ENCODE data around the gene KCTD13.
"Not testable (repeated sequence)": the region's sequence is repeated elsewhere in the genome, so short reads cannot be mapped to it uniquely, and the experiment has no call there.

The KCTD13 gene

GRCh38 chr16:29962344-29962994, 36.4 kb upstream of the KCTD13 start:
- Histone ChIP-seq H3K27me3 (ENCODE audit: control insufficient read depth, insufficient read depth, low read length) (no peaks in the 10 kb centered on the region), H3K36me3 (ENCODE audit: control insufficient read depth, insufficient read depth, low read length) (no peaks in the 10 kb centered on the region; the same call in 1 of the 2 replicates), H3K4me3 (ENCODE audit: low read depth, low read length) (peak overlapping the region; percentile 69), H3K9me3 (ENCODE audit: control insufficient read depth, insufficient read depth, low read depth, low read length) (no peaks in the 10 kb centered on the region), H3K9ac (ENCODE audit: low read length) (peak overlapping the region; percentile 53), H3K27ac (ENCODE audit: low read depth, low read length) (no peak overlapping the region), H3K4me1 (ENCODE audit: control insufficient read depth, insufficient read depth, low read length) (peaks cover 9% of the 10 kb centered on the region; the same call in 1 of the 2 replicates)

GRCh38 chr16:29961479-29962343, 35.7 kb upstream of the KCTD13 start, which contains the start of gene TMEM219:
TMEM219 (plus strand) TSS chr16:29962079; CDS start chr16:29963144, 1,065 bp downstream.
- peak within 1 kb of the TSS; percentile 75; the same call in 1 of the 2 replicates for H3K27ac ChIP-seq (ENCODE audit: low read depth, low read length)

GRCh38 chr16:29961127-29961478, 35.1 kb upstream of the KCTD13 start:
- no peaks in the 10 kb centered on the region for H3K27me3 ChIP-seq (ENCODE audit: control insufficient read depth, insufficient read depth, low read length)
- no peaks in the 10 kb centered on the region for H3K9me3 ChIP-seq (ENCODE audit: control insufficient read depth, insufficient read depth, low read depth, low read length)
- H3K27ac ChIP-seq (ENCODE audit: low read depth, low read length), result no peak overlapping the region
- peak overlapping the region; percentile 69 for H3K4me3 ChIP-seq (ENCODE audit: low read depth, low read length)
- peak overlapping the region; percentile 84 for H3K9ac ChIP-seq (ENCODE audit: low read length)
- H3K4me1 ChIP-seq (ENCODE audit: control insufficient read depth, insufficient read depth, low read length), result peaks cover 9% of the 10 kb centered on the region; the same call in 1 of the 2 replicates
- no peaks in the 10 kb centered on the region; the same call in 1 of the 2 replicates for H3K36me3 ChIP-seq (ENCODE audit: control insufficient read depth, insufficient read depth, low read length)

More at GRCh38 chr16:29961479-29962343, 35.7 kb upstream of the KCTD13 start, which contains the start of gene TMEM219:
- Histone ChIP-seq H3K27me3 (ENCODE audit: control insufficient read depth, insufficient read depth, low read length) (no peaks in the 10 kb centered on the region), H3K4me1 (ENCODE audit: control insufficient read depth, insufficient read depth, low read length) (peaks cover 9% of the 10 kb centered on the region; the same call in 1 of the 2 replicates), H3K9me3 (ENCODE audit: control insufficient read depth, insufficient read depth, low read depth, low read length) (no peaks in the 10 kb centered on the region), H3K36me3 (ENCODE audit: control insufficient read depth, insufficient read depth, low read length) (no peaks in the 10 kb centered on the region; the same call in 1 of the 2 replicates), H3K4me3 (ENCODE audit: low read depth, low read length) (peak within 1 kb of the TSS; percentile 69), H3K9ac (ENCODE audit: low read length) (peak within 1 kb of the TSS; percentile 84)

GRCh38 chr16:29959821-29960220, 33.8 kb upstream of the KCTD13 start:
- not testable (repeated sequence) for H3K27me3 ChIP-seq (ENCODE audit: control insufficient read depth, insufficient read depth, low read length); H3K27ac ChIP-seq (ENCODE audit: low read depth, low read length); H3K9ac ChIP-seq (ENCODE audit: low read length); H3K36me3 ChIP-seq (ENCODE audit: control insufficient read depth, insufficient read depth, low read length); H3K9me3 ChIP-seq (ENCODE audit: control insufficient read depth, insufficient read depth, low read depth, low read length); H3K4me1 ChIP-seq (ENCODE audit: control insufficient read depth, insufficient read depth, low read length); H3K4me3 ChIP-seq (ENCODE audit: low read depth, low read length)

GRCh38 chr16:29959293-29959692, 33.3 kb upstream of the KCTD13 start:
- no peak overlapping the region for H3K4me3 ChIP-seq (ENCODE audit: low read depth, low read length)
- peaks cover 9% of the 10 kb centered on the region; the same call in 1 of the 2 replicates for H3K4me1 ChIP-seq (ENCODE audit: control insufficient read depth, insufficient read depth, low read length)
- no peaks in the 10 kb centered on the region for H3K36me3 ChIP-seq (ENCODE audit: control insufficient read depth, insufficient read depth, low read length)
- no peaks in the 10 kb centered on the region for H3K27me3 ChIP-seq (ENCODE audit: control insufficient read depth, insufficient read depth, low read length)
- H3K27ac ChIP-seq (ENCODE audit: low read depth, low read length), result no peak overlapping the region
- H3K9me3 ChIP-seq (ENCODE audit: control insufficient read depth, insufficient read depth, low read depth, low read length), result no peaks in the 10 kb centered on the region
- H3K9ac ChIP-seq (ENCODE audit: low read length), result no peak overlapping the region

GRCh38 chr16:29958756-29959155, 32.7 kb upstream of the KCTD13 start:
- Histone ChIP-seq H3K9me3 (ENCODE audit: control insufficient read depth, insufficient read depth, low read depth, low read length) (no peaks in the 10 kb centered on the region), H3K36me3 (ENCODE audit: control insufficient read depth, insufficient read depth, low read length) (no peaks in the 10 kb centered on the region), H3K9ac (ENCODE audit: low read length) (no peak overlapping the region), H3K4me1 (ENCODE audit: control insufficient read depth, insufficient read depth, low read length) (peaks cover 9% of the 10 kb centered on the region; the same call in 1 of the 2 replicates), H3K27me3 (ENCODE audit: control insufficient read depth, insufficient read depth, low read length) (no peaks in the 10 kb centered on the region), H3K27ac (ENCODE audit: low read depth, low read length) (no peak overlapping the region), H3K4me3 (ENCODE audit: low read depth, low read length) (no peak overlapping the region)

GRCh38 chr16:29951625-29952365, 25.8 kb upstream of the KCTD13 start:
- Histone ChIP-seq H3K4me3 (ENCODE audit: low read depth, low read length) (no peak overlapping the region), H3K4me1 (ENCODE audit: control insufficient read depth, insufficient read depth, low read length) (peaks cover 8% of the 10 kb centered on the region; the same call in 1 of the 2 replicates), H3K9me3 (ENCODE audit: control insufficient read depth, insufficient read depth, low read depth, low read length) (no peaks in the 10 kb centered on the region), H3K36me3 (ENCODE audit: control insufficient read depth, insufficient read depth, low read length) (no peaks in the 10 kb centered on the region), H3K27me3 (ENCODE audit: control insufficient read depth, insufficient read depth, low read length) (no peaks in the 10 kb centered on the region), H3K9ac (ENCODE audit: low read length) (no peak overlapping the region), H3K27ac (ENCODE audit: low read depth, low read length) (no peak overlapping the region)

GRCh38 chr16:29950806-29951461, 24.9 kb upstream of the KCTD13 start:
- Histone ChIP-seq H3K27ac (ENCODE audit: low read depth, low read length) (no peak overlapping the region), H3K4me3 (ENCODE audit: low read depth, low read length) (no peak overlapping the region), H3K4me1 (ENCODE audit: control insufficient read depth, insufficient read depth, low read length) (peaks cover 8% of the 10 kb centered on the region; the same call in 1 of the 2 replicates), H3K9ac (ENCODE audit: low read length) (no peak overlapping the region), H3K36me3 (ENCODE audit: control insufficient read depth, insufficient read depth, low read length) (no peaks in the 10 kb centered on the region), H3K27me3 (ENCODE audit: control insufficient read depth, insufficient read depth, low read length) (no peaks in the 10 kb centered on the region), H3K9me3 (ENCODE audit: control insufficient read depth, insufficient read depth, low read depth, low read length) (no peaks in the 10 kb centered on the region)

- Histone ChIP-seq H3K4me3 (ENCODE audit: low read depth, low read length) (no peak overlapping the region), H3K27ac (ENCODE audit: low read depth, low read length) (no peak overlapping the region), H3K4me1 (ENCODE audit: control insufficient read depth, insufficient read depth, low read length) (peaks cover 23% of the 10 kb centered on the region), H3K36me3 (ENCODE audit: control insufficient read depth, insufficient read depth, low read length) (no peaks in the 10 kb centered on the region), H3K9ac (ENCODE audit: low read length) (no peak overlapping the region), H3K9me3 (ENCODE audit: control insufficient read depth, insufficient read depth, low read depth, low read length) (no peaks in the 10 kb centered on the region), H3K27me3 (ENCODE audit: control insufficient read depth, insufficient read depth, low read length) (no peaks in the 10 kb centered on the region)
Observed at GRCh38 chr16:29947897-29948296, 21.9 kb upstream of the KCTD13 start.
